HG03575 (cell line): ENCODE data around the gene RFXANK.

Experiments
- ATAC-seq: cut with Tn5 transposase; IDR thresholded peaks from one replicate; pipeline ENCODE4 v1.9.1; 2021; ENCODE audit not compliant: unreplicated experiment, insufficient number of reproducible peaks, low FRiP score; ENCODE audit errors: extremely low read depth

Gene RFXANK

GRCh38 chr19:19224150-19224851 lies 32.2 kb downstream of the RFXANK start:
- ATAC-seq: no peak

GRCh38 chr19:19224852-19225494 lies 32.9 kb downstream of the RFXANK start:
- ATAC-seq: no peak

DNA sequence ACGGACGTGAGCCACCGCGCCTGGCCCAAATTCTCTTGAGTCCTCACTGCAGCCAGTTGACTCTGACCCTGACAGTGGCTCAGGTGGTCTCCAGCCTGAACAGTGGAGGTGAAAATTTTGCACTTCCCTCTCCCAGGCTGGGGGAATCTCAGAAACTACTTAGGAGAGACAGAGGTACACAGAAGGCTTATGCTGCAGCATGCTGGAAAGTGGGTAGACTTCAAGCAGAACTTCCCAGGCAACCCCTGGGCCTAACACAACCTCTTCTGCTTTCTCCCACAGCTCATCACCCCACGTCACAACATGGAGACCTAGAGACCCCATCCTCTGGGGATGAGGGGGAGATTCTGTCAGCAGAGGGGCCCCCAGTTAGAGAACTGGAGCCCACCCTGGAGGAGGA lies 34.1 kb downstream of the RFXANK start:
- ATAC-seq: no peak

DNA sequence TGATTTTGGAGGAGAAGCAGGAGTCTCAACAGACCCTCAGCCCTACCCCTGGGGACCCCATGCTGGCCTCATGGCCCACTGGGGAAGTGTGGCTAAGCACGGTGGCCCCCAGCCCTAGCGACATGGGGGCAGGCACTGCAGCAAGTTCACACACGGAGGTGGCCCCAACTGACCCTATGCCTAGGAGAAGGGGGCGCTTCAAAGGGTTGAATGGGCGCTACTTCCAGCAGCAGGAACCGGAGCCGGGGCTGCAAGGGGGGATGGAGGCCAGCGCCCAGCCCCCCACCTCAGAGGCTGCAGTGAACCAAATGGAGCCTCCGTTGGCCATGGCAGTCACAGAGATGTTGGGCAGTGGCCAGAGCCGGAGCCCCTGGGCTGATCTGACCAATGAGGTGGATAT lies 34.6 kb downstream of the RFXANK start:
- no peak for ATAC-seq

GRCh38 chr19:19227217-19227616 lies 35.2 kb downstream of the RFXANK start:
- no peak for ATAC-seq

GRCh38 chr19:19229701-19230100 lies 37.6 kb downstream of the RFXANK start:
- no peak for ATAC-seq

GRCh38 chr19:19230999-19231398 lies 38.9 kb downstream of the RFXANK start:
- no peak for ATAC-seq

DNA sequence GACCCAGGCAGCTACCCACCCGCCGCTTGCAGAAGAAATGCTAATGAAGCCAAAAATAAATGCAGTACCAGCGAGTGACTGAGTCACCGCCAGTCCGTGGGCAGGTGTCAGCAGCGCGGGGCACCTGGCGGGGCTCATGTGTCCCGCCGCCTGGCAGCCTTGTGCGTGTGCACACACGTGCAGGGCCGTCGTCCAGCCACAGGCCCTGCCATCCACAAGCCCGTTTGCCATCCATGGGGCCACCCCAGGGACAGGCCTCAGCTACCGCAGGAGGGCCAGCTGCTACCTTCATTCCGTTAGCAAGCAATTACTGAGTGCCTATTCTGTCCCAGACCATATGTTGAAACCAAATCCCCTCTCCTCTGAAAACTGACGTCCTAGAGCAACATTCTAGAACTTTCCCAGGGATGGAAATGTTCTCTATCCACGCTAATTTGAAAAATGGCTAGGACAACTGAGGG lies 40.2 kb downstream of the RFXANK start:
- ATAC-seq: no peak

GRCh38 chr19:19234220-19234816 lies 42.3 kb downstream of the RFXANK start:
- ATAC-seq: no peak

- no peak for ATAC-seq
Observed at GRCh38 chr19:19236173-19236572, 44.1 kb downstream of the RFXANK start.

GRCh38 chr19:19238126-19238894 lies 46.3 kb downstream of the RFXANK start:
- ATAC-seq: no peak

GRCh38 chr19:19239675-19240074 lies 47.6 kb downstream of the RFXANK start:
- no peak for ATAC-seq

DNA sequence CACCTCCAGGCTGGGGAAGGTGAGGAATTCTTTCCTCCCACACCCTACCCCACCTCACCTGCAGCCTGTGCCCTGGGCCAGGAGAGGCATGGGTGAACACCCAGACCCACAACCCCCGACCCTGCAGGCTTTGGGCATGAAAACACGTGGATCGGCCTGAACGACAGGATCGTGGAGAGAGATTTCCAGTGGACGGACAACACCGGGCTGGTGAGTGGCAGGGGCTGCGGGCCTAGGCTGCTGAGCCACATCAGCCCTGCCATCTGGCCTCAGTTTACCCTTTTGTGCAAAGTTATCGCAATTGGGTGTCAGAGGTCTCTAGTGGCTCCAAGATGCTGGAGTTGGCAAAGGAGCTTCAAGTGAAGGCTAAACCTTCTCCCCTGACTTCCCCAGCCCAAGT lies 48.4 kb downstream of the RFXANK start:
- ATAC-seq: no peak

- ATAC-seq: no peak
Observed at GRCh38 chr19:19250196-19250801, 58.2 kb downstream of the RFXANK start.
